Peyer's patch (tissue), 4 donors: ENCODE results near the gene NANOS1.
"Not testable (repeated sequence)": the region's sequence is repeated elsewhere in the genome, so short reads cannot be mapped to it uniquely, and the experiment has no call there.

Experiments used
- CTCF ChIP-seq, 6 experiments: fragments of 450-650 bp in 4 of 6; fragments of 200-600 bp in 2 of 6; sonication (generic) in 1 of 6; IDR thresholded peaks; one replicate each; pipeline ENCODE4 v1.5.1; 2017 to 2019; ENCODE audit warnings: antibody characterized with exemption in 6 of 6, mild to moderate bottlenecking in 3 of 6, moderate library complexity in 1 of 6
- POLR2A ChIP-seq, 2 donors: fragments of 450-650 bp; IDR thresholded peaks; one replicate each; pipeline ENCODE4 v1.5.1; 2017; ENCODE audit warnings: antibody characterized with exemption in 2 of 2, mild to moderate bottlenecking in 2 of 2, moderate library complexity in 2 of 2

DNA sequence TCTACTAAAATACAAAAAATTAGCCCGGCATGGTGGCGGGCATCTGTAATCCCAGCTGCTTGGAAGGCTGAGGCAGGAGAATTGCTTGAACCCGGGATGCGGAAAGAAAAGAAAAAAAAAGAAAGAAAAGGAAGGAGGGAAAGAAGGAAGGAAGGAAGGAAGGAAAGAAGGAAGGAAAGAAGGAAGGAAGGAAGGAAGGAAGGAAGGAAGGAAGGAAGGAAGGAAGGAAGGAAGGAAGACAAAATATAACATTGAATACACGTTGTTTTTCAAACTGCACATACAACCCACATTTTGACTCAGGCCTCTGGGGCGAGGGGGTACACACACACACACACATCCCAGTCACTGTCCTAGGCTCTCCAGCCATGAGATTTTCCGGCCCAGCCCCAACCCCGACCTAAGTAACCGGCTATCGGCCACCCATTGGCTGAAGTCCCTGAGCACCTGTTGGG is 1.0 kb upstream of the NANOS1 start:
- TF ChIP-seq CTCF, POLR2A (IDR thresholded peaks at IDR 0.05): not testable (repeated sequence)
